Gastroesophageal sphincter (tissue), 4 donors: ENCODE measurements around the gene OR12D2. TPM values are rescaled to one million over a fixed set of nuclear protein-coding genes. Genes with fewer than 3 reads are reported as not detected.
"Not testable (repeated sequence)": the region's sequence is repeated elsewhere in the genome, so short reads cannot be mapped to it uniquely, and the experiment has no call there.

ENCODE experiments used
- ATAC-seq: fragments of 150-250 bp; one replicate; pipeline ENCODE4 v1.9.1; 2016; ENCODE audit warnings: mild to moderate bottlenecking, moderate library complexity
- H3K27ac ChIP-seq, 4 donors: fragments of 200-600 bp; sonication (generic) in 3 of 4; 1 replicate in 3 of 4; 2 replicates in 1 of 4; pipeline ENCODE4 v1.5.1; 2016 to 2019
- H3K27me3 ChIP-seq: fragments of 200-600 bp; sonication (generic); one replicate; pipeline ENCODE4 v1.5.1; 2019
- H3K36me3 ChIP-seq, 2 donors: fragments of 200-600 bp; sonication (generic); one replicate each; pipeline ENCODE4 v1.5.1; 2019; ENCODE audit warnings: control low read depth in 1 of 2
- H3K4me1 ChIP-seq, 3 donors: fragments of 200-600 bp; sonication (generic); 1 replicate in 2 of 3; 2 replicates in 1 of 3; pipeline ENCODE4 v1.5.1; 2016 to 2019; ENCODE audit warnings: control low read depth in 2 of 3
- H3K4me3 ChIP-seq, 2 donors: fragments of 200-600 bp; sonication (generic); one replicate each; pipeline ENCODE4 v1.5.1; 2019; ENCODE audit warnings: mild to moderate bottlenecking in 1 of 2, moderate library complexity in 1 of 2
- H3K9me3 ChIP-seq, 3 donors: fragments of 200-600 bp; sonication (generic); one replicate each; pipeline ENCODE4 v1.5.1; 2017 to 2019; ENCODE audit warnings: control low read depth in 2 of 3
- CTCF ChIP-seq, 4 experiments: fragments of 200-600 bp in 2 of 4; fragments of 450-650 bp in 2 of 4; sonication (generic) in 1 of 4; IDR thresholded peaks; one replicate each; pipeline ENCODE4 v1.5.1; 2017 to 2019; ENCODE audit warnings: antibody characterized with exemption in 4 of 4, mild to moderate bottlenecking in 2 of 4, moderate library complexity in 2 of 4
- EP300 ChIP-seq: sonication (generic); formaldehyde crosslinking; IDR thresholded peaks from one replicate; pipeline ENCODE4 v1.6.1; 2017; ENCODE audit warnings: antibody characterized with exemption, mild to moderate bottlenecking
- POLR2A ChIP-seq, 2 donors: fragments of 450-650 bp; IDR thresholded peaks; one replicate each; pipeline ENCODE4 v1.6.1; 2017; ENCODE audit warnings: antibody characterized with exemption in 2 of 2, mild to moderate bottlenecking in 2 of 2, moderate library complexity in 1 of 2
- POLR2AphosphoS5 ChIP-seq: sonication (generic); formaldehyde crosslinking; IDR thresholded peaks from one replicate; pipeline ENCODE4 v1.6.1; 2017; ENCODE audit warnings: antibody characterized with exemption
- WGBS, 2 donors: methylation state at CpG; one replicate each; pipeline ENCODE4 v1.1.5; 2018; ENCODE audit warnings: low coverage in 1 of 2; 5-methylcytosine and 5-hydroxymethylcytosine counted together
- total RNA-seq, 4 donors: library from RNA; depleted of rRNA; stranded (reverse); fragments of >200 nt; gene quantifications; one replicate each; pipeline ENCODE4 v1.1.0, GENCODE V29; 2016

OR12D2 gene
- total RNA-seq, result not detected

GRCh38 chr6:29395331-29395730 lies at the start of gene OR12D2:
Gene OR12D2, plus strand, starts transcription at chr6:29395631. Its CDS starts 1,069 bp downstream, at chr6:29396700.
- no peak for TF ChIP-seq POLR2AphosphoS5
- TF ChIP-seq EP300, result no peak
- TF ChIP-seq POLR2A (IDR thresholded peaks at IDR 0.05), result no peak
- TF ChIP-seq CTCF (IDR thresholded peaks at IDR 0.05), result no peak
- Histone ChIP-seq H3K27me3 (peaks cover 6% of the 10 kb centered on the region), H3K27ac (no peak within 1 kb of the TSS), H3K36me3 (no peaks in the 10 kb centered on the region), H3K9me3 (no peaks in the 10 kb centered on the region), H3K4me1 (no peaks in the 10 kb centered on the region), H3K4me3 (no peak within 1 kb of the TSS)
- no peak for ATAC-seq

GRCh38 chr6:29349348-29349747 lies 46.1 kb upstream of the OR12D2 start:
- not testable (repeated sequence) for H3K27ac ChIP-seq, H3K4me1 ChIP-seq, ATAC-seq, H3K27me3 ChIP-seq, H3K4me3 ChIP-seq, H3K36me3 ChIP-seq, H3K9me3 ChIP-seq
- WGBS, 2 donors, result 92 to 97% methylated on average over 2 to 3 of the region's 3 CpGs

- no peak overlapping the region for H3K27ac ChIP-seq
These were observed 40.5 kb upstream of the OR12D2 start for GRCh38 chr6:29354980-29355379.

GRCh38 chr6:29355603-29356002 lies 39.8 kb upstream of the OR12D2 start:
- no peak for ATAC-seq
- no peaks in the 10 kb centered on the region for H3K4me1 ChIP-seq
- no peak overlapping the region for H3K27ac ChIP-seq
- peaks cover 0 to 1% (median 0%) of the 10 kb centered on the region in 3 donors for H3K9me3 ChIP-seq
- H3K27me3 ChIP-seq, result peaks cover 4% of the 10 kb centered on the region
- TF ChIP-seq EP300 (no peak), POLR2A (IDR thresholded peaks at IDR 0.05) (no peak), POLR2AphosphoS5 (no peak), CTCF (IDR thresholded peaks at IDR 0.05) (no peak)
- H3K4me3 ChIP-seq, result no peak overlapping the region
- 73% methylated on average over 1 of the region's 1 CpG; no CpG with 5 or more reads in 1 of the 2 donors for WGBS, 2 donors
- no peaks in the 10 kb centered on the region for H3K36me3 ChIP-seq

More at GRCh38 chr6:29354980-29355379, 40.5 kb upstream of the OR12D2 start:
- no peak for ATAC-seq
- no peak overlapping the region for H3K4me3 ChIP-seq
- peaks cover 0 to 6% (median 0%) of the 10 kb centered on the region in 3 donors for H3K9me3 ChIP-seq
- TF ChIP-seq POLR2AphosphoS5 (no peak), POLR2A (IDR thresholded peaks at IDR 0.05) (no peak), EP300 (no peak), CTCF (IDR thresholded peaks at IDR 0.05) (no peak)
- no peaks in the 10 kb centered on the region for H3K36me3 ChIP-seq
- H3K4me1 ChIP-seq, result no peaks in the 10 kb centered on the region
- peaks cover 4% of the 10 kb centered on the region for H3K27me3 ChIP-seq

GRCh38 chr6:29368765-29369164 lies 26.7 kb upstream of the OR12D2 start, which contains the start of gene OR5V1:
Gene OR5V1, minus strand, starts transcription at chr6:29368865. Its CDS starts 12,670 bp downstream, at chr6:29356195.
- H3K27me3 ChIP-seq, result no peaks in the 10 kb centered on the region
- WGBS, 2 donors, result 52 to 79% methylated on average over 2 to 3 of the region's 3 CpGs
- TF ChIP-seq EP300 (no peak), POLR2AphosphoS5 (no peak)
- ATAC-seq, result no peak
- no peak within 1 kb of the TSS for H3K27ac ChIP-seq
- no peak within 1 kb of the TSS for H3K4me3 ChIP-seq
- H3K9me3 ChIP-seq, result no peaks in the 10 kb centered on the region
- no peaks in the 10 kb centered on the region for H3K4me1 ChIP-seq
- H3K36me3 ChIP-seq, result no peaks in the 10 kb centered on the region

GRCh38 chr6:29375191-29375590 lies 20.2 kb upstream of the OR12D2 start, which contains the start of gene OR12D3:
Gene OR12D3, minus strand, starts transcription at chr6:29375291. Its CDS starts 4 bp downstream, at chr6:29375287.
- no peak for ATAC-seq
- WGBS, 2 donors, result 93 to 100% methylated on average over 1 of the region's 1 CpG
- no peak within 1 kb of the TSS for H3K4me3 ChIP-seq
- H3K4me1 ChIP-seq, result no peaks in the 10 kb centered on the region
- no peaks in the 10 kb centered on the region for H3K36me3 ChIP-seq
- H3K27ac ChIP-seq, result no peak within 1 kb of the TSS
- no peaks in the 10 kb centered on the region for H3K27me3 ChIP-seq
- no peaks in the 10 kb centered on the region for H3K9me3 ChIP-seq
- TF ChIP-seq POLR2AphosphoS5 (no peak), POLR2A (IDR thresholded peaks at IDR 0.05) (no peak), EP300 (no peak), CTCF (IDR thresholded peaks at IDR 0.05) (no peak)
